ENCODE results near the gene SMARCC1.

Gene SMARCC1

GRCh38 chr3:47634996-47635395 lies 146.7 kb downstream of the SMARCC1 start:
- DNase-seq (ENCODE audit: low read depth) = no peak

GRCh38 chr3:47630810-47631209 lies 150.9 kb downstream of the SMARCC1 start:
- no peak for DNase-seq (ENCODE audit: low read depth)

GRCh38 chr3:47629770-47630169 lies 151.9 kb downstream of the SMARCC1 start:
- no peak for DNase-seq (ENCODE audit: low read depth)

- no peak for DNase-seq (ENCODE audit: low read depth)
These were observed 153.3 kb downstream of the SMARCC1 start for GRCh38 chr3:47628426-47628825.

- DNase-seq (ENCODE audit: low read depth) = no peak
These were observed 158.8 kb downstream of the SMARCC1 start for GRCh38 chr3:47622671-47623461.

- no peak for DNase-seq (ENCODE audit: low read depth)
These were observed 164.3 kb downstream of the SMARCC1 start for GRCh38 chr3:47617086-47618010.

- no peak for DNase-seq (ENCODE audit: low read depth)
These were observed 166.9 kb downstream of the SMARCC1 start for GRCh38 chr3:47614788-47615187.

GRCh38 chr3:47613722-47614121 lies 168.0 kb downstream of the SMARCC1 start:
- no peak for DNase-seq (ENCODE audit: low read depth)

GRCh38 chr3:47612879-47613278 lies 168.8 kb downstream of the SMARCC1 start:
- DNase-seq (ENCODE audit: low read depth) = no peak

- DNase-seq (ENCODE audit: low read depth) = no peak
These were observed 169.5 kb downstream of the SMARCC1 start for GRCh38 chr3:47612178-47612577.

- no peak for DNase-seq (ENCODE audit: low read depth)
These were observed 170.1 kb downstream of the SMARCC1 start for GRCh38 chr3:47611576-47611975.

GRCh38 chr3:47610583-47610982 lies 171.1 kb downstream of the SMARCC1 start:
- no peak for DNase-seq (ENCODE audit: low read depth)

GRCh38 chr3:47607335-47607734 lies 174.4 kb downstream of the SMARCC1 start:
- no peak for DNase-seq (ENCODE audit: low read depth)

- no peak for DNase-seq (ENCODE audit: low read depth)
These were observed 175.5 kb downstream of the SMARCC1 start for GRCh38 chr3:47606165-47606564.

GRCh38 chr3:47605652-47606051 lies 176.0 kb downstream of the SMARCC1 start:
- DNase-seq (ENCODE audit: low read depth) = no peak

GRCh38 chr3:47604145-47604544 lies 177.5 kb downstream of the SMARCC1 start:
- DNase-seq (ENCODE audit: low read depth) = no peak

- no peak for DNase-seq (ENCODE audit: low read depth)
These were observed 178.4 kb downstream of the SMARCC1 start for GRCh38 chr3:47603332-47603731.

GRCh38 chr3:47601281-47601680 lies 180.4 kb downstream of the SMARCC1 start:
- no peak for DNase-seq (ENCODE audit: low read depth)

GRCh38 chr3:47594792-47595191 lies 186.9 kb downstream of the SMARCC1 start:
- no peak for DNase-seq (ENCODE audit: low read depth)

GRCh38 chr3:47592066-47592795 lies 189.5 kb downstream of the SMARCC1 start:
- no peak for DNase-seq (ENCODE audit: low read depth)

GRCh38 chr3:47590216-47590615 lies 191.5 kb downstream of the SMARCC1 start:
- no peak for DNase-seq (ENCODE audit: low read depth)

- DNase-seq (ENCODE audit: low read depth) = no peak
These were observed 193.1 kb downstream of the SMARCC1 start for GRCh38 chr3:47588587-47588986.
